MCF 10A (cell line): Measurements from ENCODE around the gene SHLD2. TPM values are rescaled to one million over a fixed set of nuclear protein-coding genes. Genes with fewer than 3 reads are reported as not detected.
"Not testable (repeated sequence)": the region's sequence is repeated elsewhere in the genome, so short reads cannot be mapped to it uniquely, and the experiment has no call there.

Experiments
- BruUV-seq: library from RNA; stranded (reverse); fragments of 400-500 nt; replicated peaks from 2 replicates; lab custom pipeline; 2021; lab: Mats Ljungman, UMichigan
- CTCF ChIA-PET: fragments of 300-600 bp; sonication (Branson Sonifier 250); formaldehyde crosslinking; extraction: SDS; loops from one replicate; lab custom pipeline; 2021; ENCODE audit warnings: antibody characterized with exemption, inconsistent platforms; lab: Yijun Ruan, JAX
- POLR2A ChIA-PET: fragments of 300-600, 350-650 bp; sonication (Branson Sonifier 250); formaldehyde crosslinking; extraction: SDS; loops from one replicate; lab custom pipeline; 2020; ENCODE audit warnings: antibody characterized with exemption, inconsistent platforms; lab: Yijun Ruan, JAX
- DNase-seq: peaks from one replicate; pipeline ENCODE4 v3.0.0-alpha.2; 2018; ENCODE audit not compliant: unreplicated experiment
- H3K27ac Mint-ChIP-seq: one replicate; pipeline ENCODE4 v1.8.0; 2022; ENCODE audit warnings: mild to moderate bottlenecking, low read depth, mixed read lengths; ENCODE audit not compliant: unreplicated experiment
- H3K27me3 Mint-ChIP-seq: one replicate; pipeline ENCODE4 v1.8.0; 2022; ENCODE audit warnings: mixed read lengths; ENCODE audit not compliant: insufficient read depth, unreplicated experiment
- H3K36me3 Mint-ChIP-seq: one replicate; pipeline ENCODE4 v1.8.0; 2022; ENCODE audit warnings: mild to moderate bottlenecking, moderate library complexity, mixed read lengths; ENCODE audit not compliant: insufficient read depth, unreplicated experiment
- H3K4me1 Mint-ChIP-seq: one replicate; pipeline ENCODE4 v1.8.0; 2022; ENCODE audit warnings: mixed read lengths; ENCODE audit not compliant: insufficient read depth, unreplicated experiment
- H3K4me3 Mint-ChIP-seq: one replicate; pipeline ENCODE4 v1.8.0; 2022; ENCODE audit warnings: mild to moderate bottlenecking, moderate library complexity, mixed read lengths; ENCODE audit not compliant: unreplicated experiment
- H3K9me3 Mint-ChIP-seq: one replicate; pipeline ENCODE4 v1.8.0; 2022; ENCODE audit warnings: mixed read lengths; ENCODE audit not compliant: unreplicated experiment
- intact Hi-C: fragments of 100-400 bp; cut with micrococcal nuclease; formaldehyde crosslinking; loops from 2 replicates; pipeline ENCODE4 v1.14.1; 2022
- total RNA-seq: library from RNA; stranded (reverse); gene quantifications from 2 replicates; pipeline ENCODE4 v1.2.3, GENCODE V29; 2022
- TF ChIP-seq, protein P1 (sequence below): fragments of 200-600 bp; IDR thresholded peaks from one replicate; pipeline ENCODE4 v1.8.0; 2022; ENCODE audit warnings: antibody characterized with exemption, mild to moderate bottlenecking; ENCODE audit not compliant: unreplicated experiment

Gene SHLD2
- total RNA-seq, 1 experiment from 2014 or later, result 31.8 TPM

DNA sequence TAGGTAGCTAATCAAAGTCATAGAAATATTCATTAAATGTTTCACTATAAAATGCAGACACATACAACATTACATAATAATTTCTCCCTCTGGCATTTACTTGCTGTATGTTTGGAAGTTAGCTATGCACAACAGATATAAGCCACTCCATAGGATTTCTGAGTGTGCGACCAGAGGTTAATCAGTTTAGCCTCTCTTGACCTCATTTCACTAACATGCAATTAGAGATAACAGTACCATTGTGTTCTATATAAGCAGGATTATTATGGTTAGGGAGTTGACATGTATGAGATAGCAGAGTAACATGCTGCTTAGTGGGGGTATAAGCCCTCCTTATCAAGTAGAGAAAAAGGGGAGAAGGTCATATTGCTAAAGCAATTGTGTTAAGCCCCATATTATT lies 26.7 kb upstream of the SHLD2 start:
- TF ChIP-seq, protein P1, sequence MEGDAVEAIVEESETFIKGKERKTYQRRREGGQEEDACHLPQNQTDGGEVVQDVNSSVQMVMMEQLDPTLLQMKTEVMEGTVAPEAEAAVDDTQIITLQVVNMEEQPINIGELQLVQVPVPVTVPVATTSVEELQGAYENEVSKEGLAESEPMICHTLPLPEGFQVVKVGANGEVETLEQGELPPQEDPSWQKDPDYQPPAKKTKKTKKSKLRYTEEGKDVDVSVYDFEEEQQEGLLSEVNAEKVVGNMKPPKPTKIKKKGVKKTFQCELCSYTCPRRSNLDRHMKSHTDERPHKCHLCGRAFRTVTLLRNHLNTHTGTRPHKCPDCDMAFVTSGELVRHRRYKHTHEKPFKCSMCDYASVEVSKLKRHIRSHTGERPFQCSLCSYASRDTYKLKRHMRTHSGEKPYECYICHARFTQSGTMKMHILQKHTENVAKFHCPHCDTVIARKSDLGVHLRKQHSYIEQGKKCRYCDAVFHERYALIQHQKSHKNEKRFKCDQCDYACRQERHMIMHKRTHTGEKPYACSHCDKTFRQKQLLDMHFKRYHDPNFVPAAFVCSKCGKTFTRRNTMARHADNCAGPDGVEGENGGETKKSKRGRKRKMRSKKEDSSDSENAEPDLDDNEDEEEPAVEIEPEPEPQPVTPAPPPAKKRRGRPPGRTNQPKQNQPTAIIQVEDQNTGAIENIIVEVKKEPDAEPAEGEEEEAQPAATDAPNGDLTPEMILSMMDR, result no peak

DNA sequence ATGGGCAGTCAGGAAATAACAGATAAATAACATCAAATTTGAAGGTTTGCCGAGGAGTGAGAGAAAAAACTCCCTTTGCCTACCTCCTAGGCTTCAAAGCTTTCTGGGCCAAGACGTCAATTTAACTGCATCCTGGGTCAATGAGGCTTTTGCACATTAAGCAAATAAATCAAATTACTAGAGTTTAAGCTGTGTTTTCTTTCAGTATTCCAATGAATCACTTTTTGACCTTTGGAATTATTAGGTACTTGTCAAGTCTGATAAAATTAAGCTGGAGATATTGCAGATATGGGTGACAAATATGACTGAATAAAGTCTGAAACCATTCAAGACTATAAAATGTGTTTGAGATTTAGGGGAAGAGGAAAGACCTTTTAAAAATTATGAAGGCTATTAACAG lies 22.6 kb upstream of the SHLD2 start:
- ChIA-PET POLR2A (interaction anchor here (1.0 to 3.4 kb wide), 5 partner anchors 9 to 103 kb away, joined by 3 to 14 read pairs (median 4); no protein-coding TSS in a partner anchor), CTCF (interaction anchor here (1.2 kb wide), 1 partner anchor 10 kb away, joined by 3 read pairs; no protein-coding TSS in a partner anchor)
- Mint-ChIP-seq H3K27ac (no peak overlapping the region), H3K4me3 (no peak overlapping the region), H3K27me3 (no peaks in the 10 kb centered on the region), H3K9me3 (no peaks in the 10 kb centered on the region), H3K4me1 (no peaks in the 10 kb centered on the region), H3K36me3 (peaks cover 76% of the 10 kb centered on the region)
- no TSS peak for BruUV-seq
- intact Hi-C loops, result no loop called here
- no peak for DNase-seq
- TF ChIP-seq, protein P1, result no peak

More for the DNA sequence above, 26.7 kb upstream of the SHLD2 start:
- Mint-ChIP-seq H3K9me3 (no peaks in the 10 kb centered on the region), H3K27me3 (no peaks in the 10 kb centered on the region), H3K27ac (no peak overlapping the region), H3K4me1 (peaks cover 6% of the 10 kb centered on the region), H3K4me3 (no peak overlapping the region), H3K36me3 (peaks cover 43% of the 10 kb centered on the region)
- BruUV-seq, result no TSS peak
- ChIA-PET POLR2A (interaction anchor here (1.5 kb wide), 1 partner anchor 11 kb away, joined by 4 read pairs; no protein-coding TSS in a partner anchor), CTCF (interaction anchor here (0.5 kb wide), 1 partner anchor 19 kb away, joined by 4 read pairs; no protein-coding TSS in a partner anchor)
- intact Hi-C loops, result no loop called here
- no peak for DNase-seq

DNA sequence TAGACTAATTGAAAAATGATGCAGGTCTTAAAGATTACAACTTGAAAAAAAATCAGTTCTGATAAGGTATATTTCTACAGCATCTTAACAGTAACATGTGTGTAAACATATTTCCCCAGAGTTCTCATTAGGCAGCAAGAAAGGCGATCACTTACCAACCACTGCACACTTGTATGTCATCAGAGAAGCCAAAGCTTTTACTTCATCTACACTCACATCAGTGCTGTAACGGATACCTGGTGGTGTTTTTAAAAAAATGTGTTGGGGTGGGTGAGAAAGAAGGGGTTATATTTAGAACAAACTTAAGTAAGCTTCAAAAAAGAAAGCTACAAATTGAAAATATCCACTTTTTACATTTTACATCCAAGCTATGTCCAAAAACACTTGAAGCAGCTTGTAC lies 18.6 kb upstream of the SHLD2 start:
- H3K27ac Mint-ChIP-seq, H3K4me1 Mint-ChIP-seq, H3K9me3 Mint-ChIP-seq, H3K4me3 Mint-ChIP-seq, BruUV-seq, CTCF ChIA-PET, H3K27me3 Mint-ChIP-seq, DNase-seq, intact Hi-C loops: not testable (repeated sequence)
- POLR2A ChIA-PET, result interaction anchor here (4.2 kb wide), 1 partner anchor 18 kb away, joined by 26 read pairs; the partner anchor contains the start of genes GLUD1 and SHLD2
- peaks cover 61% of the 10 kb centered on the region for H3K36me3 Mint-ChIP-seq

DNA sequence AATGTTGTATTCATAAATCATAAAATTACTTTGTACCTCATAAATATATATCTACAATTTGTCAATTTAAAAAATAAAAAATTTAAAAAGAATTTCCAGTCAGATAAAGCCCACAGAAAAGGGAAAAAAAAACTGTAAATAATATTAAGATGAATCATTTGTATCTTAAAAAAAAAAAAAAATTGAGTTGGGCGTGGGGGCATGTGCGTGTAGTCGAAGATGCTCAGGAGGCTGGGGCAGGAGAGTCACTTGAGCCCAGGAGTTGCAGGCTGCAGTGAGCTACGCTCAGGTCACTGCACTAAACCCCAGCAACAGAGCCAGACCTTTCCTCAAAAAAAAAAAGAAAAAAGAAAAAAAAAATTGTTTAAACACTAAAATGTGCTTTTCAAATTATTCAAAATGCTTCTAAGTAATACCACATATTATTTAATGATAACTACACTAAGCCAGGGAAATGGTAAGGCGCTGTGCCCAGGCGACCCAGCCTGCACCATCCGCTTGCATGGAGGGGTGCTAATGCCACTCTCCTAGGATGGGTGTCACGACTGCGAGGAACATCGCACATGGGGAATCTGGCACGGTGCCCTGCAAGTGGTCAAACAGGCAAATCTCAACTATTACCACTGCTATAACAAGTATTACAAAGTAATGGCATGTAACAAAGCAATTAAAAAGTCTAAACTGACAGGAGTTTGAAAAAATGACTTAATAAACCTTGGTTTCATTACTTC lies 15.7 kb upstream of the SHLD2 start:
- no peaks in the 10 kb centered on the region for H3K9me3 Mint-ChIP-seq
- peaks cover 54% of the 10 kb centered on the region for H3K36me3 Mint-ChIP-seq
- peaks cover 29% of the 10 kb centered on the region for H3K4me1 Mint-ChIP-seq
- no peaks in the 10 kb centered on the region for H3K27me3 Mint-ChIP-seq
- DNase-seq, result no peak
- no TSS peak for BruUV-seq
- POLR2A ChIA-PET, result interaction anchor here (0.7 to 4.2 kb wide), 2 partner anchors 15 to 134 kb away, joined by 3 to 26 read pairs; partner anchors contain the start of genes GLUD1 and SHLD2
- intact Hi-C loops, result no loop called here
- no peak overlapping the region for H3K4me3 Mint-ChIP-seq
- TF ChIP-seq, protein P1, result no peak
- no peak overlapping the region for H3K27ac Mint-ChIP-seq
- CTCF ChIA-PET, result interaction anchor here (1.0 kb wide), 1 partner anchor 15 kb away, joined by 3 read pairs; no protein-coding TSS in a partner anchor

DNA sequence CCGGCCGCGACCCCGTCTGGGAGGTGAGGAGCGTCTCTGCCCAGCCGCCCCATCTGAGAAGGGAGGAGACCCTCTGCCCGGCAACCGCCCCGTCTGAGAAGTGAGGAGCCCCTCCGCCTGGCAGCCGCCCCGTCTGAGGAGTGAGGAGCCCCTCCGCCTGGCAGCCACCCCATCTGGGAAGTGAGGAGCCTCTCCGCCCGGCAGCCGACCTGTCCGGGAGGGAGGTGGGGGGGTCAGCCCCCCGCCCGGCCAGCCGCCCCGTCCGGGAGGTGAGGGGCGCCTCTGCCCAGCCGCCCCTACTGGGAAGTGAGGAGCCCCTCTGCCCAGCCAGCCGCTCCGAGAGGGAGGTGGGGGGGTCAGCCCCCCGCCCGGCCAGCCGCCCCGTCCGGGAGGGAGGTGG lies 14.4 kb upstream of the SHLD2 start:
- H3K27me3 Mint-ChIP-seq, POLR2A ChIA-PET, DNase-seq, H3K4me3 Mint-ChIP-seq, CTCF ChIA-PET, BruUV-seq, H3K27ac Mint-ChIP-seq, intact Hi-C loops, H3K9me3 Mint-ChIP-seq: not testable (repeated sequence)
- Mint-ChIP-seq H3K4me1 (peaks cover 37% of the 10 kb centered on the region), H3K36me3 (peaks cover 52% of the 10 kb centered on the region)

DNA sequence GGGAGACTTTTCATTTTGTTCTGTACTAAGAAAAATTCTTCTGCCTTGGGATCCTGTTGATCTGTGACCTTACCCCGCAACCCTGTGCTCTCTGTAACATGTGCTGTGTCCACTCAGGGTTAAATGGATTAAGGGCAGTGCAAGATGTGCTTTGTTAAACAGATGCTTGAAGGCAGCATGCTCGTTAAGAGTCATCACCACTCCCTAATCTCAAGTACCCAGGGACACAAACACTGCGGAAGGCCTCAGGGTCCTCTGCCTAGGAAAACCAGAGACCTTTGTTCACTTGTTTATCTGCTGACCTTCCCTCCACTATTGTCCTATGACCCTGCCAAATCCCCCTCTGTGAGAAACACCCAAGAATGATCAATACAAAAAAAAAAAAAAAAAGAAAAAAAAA lies 13.4 kb upstream of the SHLD2 start:
- H3K36me3 Mint-ChIP-seq, result peaks cover 51% of the 10 kb centered on the region
- H3K9me3 Mint-ChIP-seq, intact Hi-C loops, DNase-seq, H3K27me3 Mint-ChIP-seq, BruUV-seq: not testable (repeated sequence)
- peak overlapping the region; percentile 93 for H3K27ac Mint-ChIP-seq
- H3K4me3 Mint-ChIP-seq, result peak overlapping the region; percentile 45
- ChIA-PET CTCF (interaction anchor here (0.6 to 3.0 kb wide), 3 partner anchors 8 to 299 kb away, joined by 3 to 21 read pairs (median 3); no protein-coding TSS in a partner anchor), POLR2A (interaction anchor here (0.9 to 5.4 kb wide), 5 partner anchors 9 to 112 kb away, joined by 3 to 202 read pairs (median 7); partner anchors contain the start of genes ADIRF, GLUD1 and SHLD2)
- H3K4me1 Mint-ChIP-seq, result peaks cover 45% of the 10 kb centered on the region
